GM13977 (cell line): ENCODE results near the gene PYGO2.
"Not testable (repeated sequence)": the region's sequence is repeated elsewhere in the genome, so short reads cannot be mapped to it uniquely, and the experiment has no call there.

Source experiments
- DNase-seq: peaks from one replicate; pipeline ENCODE4 v3.0.0; 2012; ENCODE audit warnings: low spot score
- in situ Hi-C: fragments of 300-500 bp; cut with MboI; formaldehyde crosslinking; loops from one replicate; pipeline ENCODE4 v1.12.0; 2022; ENCODE audit warnings: low sequenced_read_pairs, low pct_unique_long_range_greater_than_20kb, mixed read lengths, inconsistent platforms; ENCODE audit not compliant: unreplicated experiment
- TF ChIP-seq, protein P1 (sequence below): IDR thresholded peaks from 2 replicates; pipeline ENCODE4 v1.5.1; 2012; ENCODE audit warnings: mild to moderate bottlenecking, control low read depth; ENCODE audit not compliant: insufficient read depth; ENCODE audit errors: extremely low read depth, missing control alignments

Gene PYGO2

GRCh38 chr1:154912755-154913154, 48.8 kb downstream of the PYGO2 start:
- no peak for DNase-seq
- TF ChIP-seq, protein P1, sequence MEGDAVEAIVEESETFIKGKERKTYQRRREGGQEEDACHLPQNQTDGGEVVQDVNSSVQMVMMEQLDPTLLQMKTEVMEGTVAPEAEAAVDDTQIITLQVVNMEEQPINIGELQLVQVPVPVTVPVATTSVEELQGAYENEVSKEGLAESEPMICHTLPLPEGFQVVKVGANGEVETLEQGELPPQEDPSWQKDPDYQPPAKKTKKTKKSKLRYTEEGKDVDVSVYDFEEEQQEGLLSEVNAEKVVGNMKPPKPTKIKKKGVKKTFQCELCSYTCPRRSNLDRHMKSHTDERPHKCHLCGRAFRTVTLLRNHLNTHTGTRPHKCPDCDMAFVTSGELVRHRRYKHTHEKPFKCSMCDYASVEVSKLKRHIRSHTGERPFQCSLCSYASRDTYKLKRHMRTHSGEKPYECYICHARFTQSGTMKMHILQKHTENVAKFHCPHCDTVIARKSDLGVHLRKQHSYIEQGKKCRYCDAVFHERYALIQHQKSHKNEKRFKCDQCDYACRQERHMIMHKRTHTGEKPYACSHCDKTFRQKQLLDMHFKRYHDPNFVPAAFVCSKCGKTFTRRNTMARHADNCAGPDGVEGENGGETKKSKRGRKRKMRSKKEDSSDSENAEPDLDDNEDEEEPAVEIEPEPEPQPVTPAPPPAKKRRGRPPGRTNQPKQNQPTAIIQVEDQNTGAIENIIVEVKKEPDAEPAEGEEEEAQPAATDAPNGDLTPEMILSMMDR, result no peak
- in situ Hi-C loops, result no loop called here

DNA sequence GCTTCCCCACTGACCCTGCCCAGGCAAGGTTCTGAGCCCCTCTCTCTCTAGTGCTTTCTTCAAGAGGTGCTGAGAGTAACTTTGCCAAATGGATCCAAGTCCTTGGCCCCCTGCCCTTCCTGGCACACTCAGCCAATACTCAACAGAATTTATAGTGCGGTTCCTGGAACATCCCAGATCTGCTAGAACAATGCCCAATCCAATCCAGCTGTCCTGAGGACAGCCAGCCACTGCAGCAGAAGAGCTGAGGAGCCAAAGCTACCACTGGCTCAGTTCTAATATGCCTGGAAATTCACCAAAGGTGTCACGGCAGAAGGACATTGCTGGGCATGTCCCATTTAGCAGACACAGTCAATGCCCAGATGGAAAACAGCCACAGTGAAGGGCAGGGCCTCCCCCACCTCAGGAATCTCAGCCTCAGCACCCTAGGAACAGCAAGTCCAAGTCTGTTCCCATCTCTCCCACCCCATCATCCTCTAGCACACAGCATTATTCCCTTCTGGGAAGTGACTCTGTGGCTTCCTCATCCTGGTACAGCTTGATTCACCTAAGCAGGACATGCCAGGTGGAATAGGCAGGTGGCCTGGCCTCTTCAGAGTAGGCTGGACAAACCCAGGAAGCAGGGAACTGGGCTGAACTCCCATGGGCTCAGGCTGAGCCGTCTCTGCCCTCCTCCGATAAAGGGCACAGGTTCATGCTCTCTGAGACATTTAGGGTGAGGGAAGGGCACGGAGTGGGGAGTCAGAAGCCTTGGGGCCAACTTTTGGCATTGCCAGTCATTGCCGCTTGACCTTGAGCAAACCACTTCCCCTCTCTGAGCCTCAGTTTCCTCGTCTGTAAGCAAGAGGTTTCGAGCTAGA, 49.7 kb downstream of the PYGO2 start:
- TF ChIP-seq, protein P1, result no peak
- DNase-seq, result no peak
- in situ Hi-C loops, result no loop called here

GRCh38 chr1:154910851-154911250, 50.7 kb downstream of the PYGO2 start:
- in situ Hi-C loops, result no loop called here
- DNase-seq, result no peak
- TF ChIP-seq, protein P1, result no peak

DNA sequence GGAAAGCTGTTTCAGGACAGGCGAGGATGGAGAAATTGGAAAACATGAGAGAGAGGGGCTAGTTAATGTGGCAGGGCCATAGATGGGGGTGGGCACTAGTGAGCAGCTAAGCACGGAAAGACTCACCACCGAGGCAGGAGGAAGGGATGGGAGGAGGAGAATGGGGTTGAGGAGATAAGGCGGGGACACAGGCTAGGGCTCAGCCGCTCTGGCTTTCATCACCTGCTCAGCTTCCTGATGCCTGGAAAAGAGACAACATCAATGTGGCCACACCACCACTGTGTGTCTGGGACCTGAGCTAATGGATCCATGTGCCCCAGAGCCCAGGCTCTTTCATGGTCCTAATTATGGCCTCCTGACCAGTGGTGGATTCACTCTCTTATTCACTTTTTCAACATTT, 52.6 kb downstream of the PYGO2 start:
- in situ Hi-C loops, result no loop called here
- DNase-seq, result no peak
- TF ChIP-seq, protein P1, result no peak

- in situ Hi-C loops, DNase-seq: not testable (repeated sequence)
Observed at GRCh38 chr1:154908129-154908528, 53.5 kb downstream of the PYGO2 start.
